ENCODE results near the gene MRTFA.
"Not testable (repeated sequence)": the region's sequence is repeated elsewhere in the genome, so short reads cannot be mapped to it uniquely, and the experiment has no call there.

MRTFA gene

DNA sequence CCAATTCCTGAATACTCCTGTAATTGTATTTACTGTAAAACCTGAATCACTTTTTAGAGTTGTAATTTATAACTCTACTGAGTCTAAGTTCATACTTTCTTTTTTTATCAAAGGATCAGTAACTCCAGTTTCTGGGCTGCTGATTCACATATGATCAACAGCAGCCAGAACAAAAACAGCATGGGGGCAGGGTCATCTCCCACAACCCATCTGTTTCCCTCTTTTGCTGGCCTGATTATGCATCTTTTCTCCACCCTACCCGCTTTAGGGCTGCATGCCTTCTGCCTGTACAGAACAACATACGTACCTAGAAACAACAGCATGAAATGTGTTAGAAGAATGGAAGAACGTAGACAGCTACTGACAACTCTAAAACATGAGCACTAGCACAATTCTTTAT, 76.0 kb downstream of the MRTFA start:
- in situ Hi-C loops (cut with MboI; ENCODE audit: low sequenced_read_pairs), result no loop called here

GRCh38 chr22:40557972-40558371, 78.5 kb downstream of the MRTFA start:
- in situ Hi-C loops (cut with MboI; ENCODE audit: low sequenced_read_pairs), result no loop called here

DNA sequence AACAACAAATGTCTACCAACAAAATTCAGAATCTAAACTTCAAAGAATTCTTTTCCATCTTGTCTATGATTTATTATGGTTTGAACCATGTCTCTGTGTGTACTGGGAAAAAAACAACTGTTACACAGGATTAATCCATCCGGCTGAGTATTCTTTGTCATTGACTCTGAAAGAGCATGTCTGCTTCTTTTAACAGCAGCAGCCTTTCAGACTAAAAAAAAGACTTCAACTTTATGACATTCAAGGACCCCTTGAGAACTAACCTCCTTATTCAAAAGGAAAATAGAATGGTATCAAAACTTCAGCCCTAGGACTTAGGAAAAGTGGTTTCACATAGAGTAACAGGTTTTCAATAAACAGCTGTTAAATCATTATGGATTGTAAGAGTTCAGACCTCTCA, 79.9 kb downstream of the MRTFA start:
- in situ Hi-C loops (cut with MboI; ENCODE audit: low sequenced_read_pairs), result no loop called here

DNA sequence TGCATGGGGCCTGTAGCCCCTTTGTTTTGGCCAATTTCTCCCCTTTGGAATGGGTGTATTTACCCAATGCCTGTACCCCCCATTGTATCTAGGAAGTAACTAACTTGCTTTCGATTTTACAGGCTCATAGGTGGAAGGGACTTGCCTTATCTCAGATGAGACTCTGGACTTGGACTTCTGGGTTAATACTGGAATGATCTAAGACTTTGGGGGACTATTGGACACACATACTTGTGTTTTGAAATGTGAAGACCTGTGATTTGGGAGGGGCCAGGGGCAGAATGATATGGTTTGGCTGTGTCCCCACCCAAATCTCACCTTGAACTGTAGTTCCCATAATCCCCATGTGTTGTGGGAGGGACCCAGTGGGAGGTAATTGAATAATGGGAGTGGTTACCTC, 82.5 kb downstream of the MRTFA start:
- in situ Hi-C loops (cut with MboI; ENCODE audit: low sequenced_read_pairs), result not testable (repeated sequence)

DNA sequence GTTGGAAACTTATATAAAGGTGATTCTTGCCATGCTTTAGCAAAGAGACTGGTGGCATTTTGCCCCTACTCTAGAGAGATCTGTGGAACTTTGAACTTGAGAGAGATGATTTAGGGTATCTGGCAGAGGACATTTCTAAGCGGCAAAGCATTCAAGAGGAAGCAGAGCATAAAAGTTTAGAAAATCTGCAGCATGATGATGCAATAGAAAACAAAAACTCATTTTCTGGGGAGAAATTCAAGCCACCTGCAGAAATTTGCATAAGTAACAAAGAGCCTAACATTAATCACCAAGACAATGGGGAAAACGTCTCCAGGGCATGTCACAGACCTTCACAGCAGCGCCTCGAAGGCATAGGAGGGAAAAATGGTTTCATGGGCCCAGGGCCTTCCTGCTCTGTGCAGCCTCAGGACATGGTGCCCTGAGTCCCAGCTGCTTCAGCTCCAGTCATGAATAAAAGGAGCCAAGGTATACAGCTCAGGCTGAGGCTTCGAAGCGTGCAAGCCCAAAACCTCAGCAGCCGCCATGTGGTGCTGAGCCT, 83.4 kb downstream of the MRTFA start:
- in situ Hi-C loops (cut with MboI; ENCODE audit: low sequenced_read_pairs), result no loop called here

GRCh38 chr22:40552070-40552469, 84.4 kb downstream of the MRTFA start:
- in situ Hi-C loops (cut with MboI; ENCODE audit: low sequenced_read_pairs), result no loop called here

DNA sequence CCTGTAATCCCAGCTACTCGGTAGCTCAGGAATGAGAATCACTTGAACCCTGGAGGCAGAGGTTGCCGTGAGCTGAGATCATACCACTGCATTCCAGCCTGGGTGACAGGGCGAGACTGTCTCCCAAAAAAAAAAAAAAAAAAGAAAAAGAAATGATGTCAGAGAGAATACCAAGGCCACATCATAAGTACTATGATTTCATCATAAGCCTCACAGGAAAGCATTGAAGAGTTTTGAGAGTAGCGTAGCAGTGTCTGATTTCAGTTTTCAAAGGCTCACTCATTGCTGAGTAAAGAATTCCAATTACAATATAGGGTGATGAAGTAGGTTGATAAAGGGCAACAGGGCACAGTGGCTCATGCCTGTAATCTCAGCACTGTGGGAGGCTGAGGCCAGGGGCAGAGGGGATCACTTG, 88.8 kb downstream of the MRTFA start:
- in situ Hi-C loops (cut with MboI; ENCODE audit: low sequenced_read_pairs), result no loop called here

DNA sequence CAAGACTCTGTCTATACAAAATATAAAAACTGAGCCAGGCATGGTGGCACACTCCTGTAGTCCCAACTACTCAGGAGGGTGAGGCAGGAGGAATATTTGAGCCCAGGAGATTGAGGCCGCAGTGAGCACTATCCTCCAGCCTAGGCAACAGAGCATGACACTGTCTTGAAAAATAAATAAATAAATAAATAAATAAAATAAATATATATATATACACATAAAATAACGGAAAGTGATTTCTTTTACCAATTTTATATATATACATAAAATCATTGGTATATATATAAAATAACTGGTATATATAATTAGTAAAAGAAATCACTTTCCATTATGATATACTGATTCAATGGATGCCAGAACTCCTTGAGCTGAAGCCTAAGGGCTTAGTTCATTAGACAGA, 91.8 kb downstream of the MRTFA start:
- in situ Hi-C loops (cut with MboI; ENCODE audit: low sequenced_read_pairs), result no loop called here

GRCh38 chr22:40542821-40543540, 93.5 kb downstream of the MRTFA start:
- in situ Hi-C loops (cut with MboI; ENCODE audit: low sequenced_read_pairs), result no loop called here

- in situ Hi-C loops (cut with MboI; ENCODE audit: low sequenced_read_pairs), result no loop called here
Measured at GRCh38 chr22:40541300-40541699, 95.2 kb downstream of the MRTFA start.

- in situ Hi-C loops (cut with MboI; ENCODE audit: low sequenced_read_pairs), result no loop called here
Measured at GRCh38 chr22:40540265-40540664, 96.3 kb downstream of the MRTFA start.

- in situ Hi-C loops (cut with MboI; ENCODE audit: low sequenced_read_pairs), result not testable (repeated sequence)
Measured at GRCh38 chr22:40536149-40536548, 100.4 kb downstream of the MRTFA start.

- in situ Hi-C loops (cut with MboI; ENCODE audit: low sequenced_read_pairs), result no loop called here
Measured at GRCh38 chr22:40535642-40536041, 100.9 kb downstream of the MRTFA start.

GRCh38 chr22:40535189-40535512, 101.4 kb downstream of the MRTFA start:
- in situ Hi-C loops (cut with MboI; ENCODE audit: low sequenced_read_pairs), result no loop called here

- in situ Hi-C loops (cut with MboI; ENCODE audit: low sequenced_read_pairs), result no loop called here
Measured at GRCh38 chr22:40534379-40535188, 101.9 kb downstream of the MRTFA start.

GRCh38 chr22:40533712-40534378, 102.7 kb downstream of the MRTFA start:
- in situ Hi-C loops (cut with MboI; ENCODE audit: low sequenced_read_pairs), result no loop called here

DNA sequence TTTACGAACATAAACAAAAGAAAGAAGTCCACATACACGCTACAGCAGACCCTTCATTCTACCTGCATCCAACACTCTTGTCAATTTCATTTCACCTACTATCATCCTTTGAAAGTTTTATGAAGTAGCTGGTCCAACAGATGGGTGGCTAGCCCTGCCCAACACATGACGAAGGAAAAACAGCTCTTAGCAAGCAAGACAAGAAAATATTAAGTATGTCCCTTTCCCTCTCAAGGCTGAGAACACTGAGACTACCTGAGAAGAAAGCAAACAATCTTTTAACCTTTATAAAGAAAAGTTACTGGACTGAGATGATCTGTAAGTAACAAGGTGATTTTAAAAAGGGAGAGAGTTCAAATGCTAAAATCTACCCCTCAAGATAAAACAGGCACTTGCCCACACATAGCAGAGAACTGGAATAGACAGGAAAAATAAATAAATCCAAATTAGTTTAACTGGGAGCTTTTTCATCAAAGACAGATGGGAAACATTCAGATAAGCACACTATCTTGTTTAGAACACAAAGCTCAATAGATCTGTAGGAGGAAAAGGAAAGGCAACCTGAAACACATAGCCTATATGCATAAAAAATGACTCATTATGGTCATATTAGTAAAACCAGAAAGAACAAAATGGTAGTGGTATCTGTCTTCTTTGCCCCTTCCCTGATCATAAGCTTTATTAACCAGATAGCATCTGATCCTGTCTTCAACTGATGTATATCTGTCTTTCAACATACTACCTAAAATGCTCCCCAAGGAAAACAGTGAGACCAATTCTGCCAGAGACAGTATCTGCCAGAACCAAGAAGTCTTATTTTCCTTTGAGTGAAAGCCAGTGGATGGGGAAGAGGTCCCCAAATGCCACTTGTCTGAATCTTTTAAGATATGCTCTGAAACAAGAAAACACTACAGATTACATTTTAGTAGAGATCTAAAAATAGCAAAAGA, 104.3 kb downstream of the MRTFA start:
- in situ Hi-C loops (cut with MboI; ENCODE audit: low sequenced_read_pairs), result no loop called here

- in situ Hi-C loops (cut with MboI; ENCODE audit: low sequenced_read_pairs), result not testable (repeated sequence)
Measured at GRCh38 chr22:40530391-40530790, 106.1 kb downstream of the MRTFA start.

- in situ Hi-C loops (cut with MboI; ENCODE audit: low sequenced_read_pairs), result loop anchor here (10.0 kb wide), 1 partner anchor 115 kb away; no protein-coding TSS in a partner anchor
Measured at GRCh38 chr22:40529821-40530220, 106.7 kb downstream of the MRTFA start.

DNA sequence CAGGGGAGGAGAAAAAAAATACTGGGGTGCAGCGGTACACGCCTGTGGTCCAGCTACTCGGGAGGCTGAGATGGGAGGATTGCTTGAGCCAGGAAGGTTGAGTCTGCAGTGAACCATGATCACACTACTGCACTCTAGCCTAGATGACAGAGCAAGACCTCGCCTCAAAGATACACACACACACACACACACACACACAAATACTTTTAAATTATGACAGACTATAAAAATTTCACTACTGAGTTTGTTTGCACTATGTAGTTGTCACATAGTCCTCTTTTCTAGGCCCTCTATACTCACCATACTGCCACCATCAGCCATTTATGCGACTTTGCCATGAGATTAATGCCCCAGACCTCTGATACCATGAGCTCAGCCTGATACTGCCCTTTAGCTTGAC, 109.6 kb downstream of the MRTFA start:
- in situ Hi-C loops (cut with MboI; ENCODE audit: low sequenced_read_pairs), result loop anchor here (10.0 kb wide), 1 partner anchor 118 kb away; no protein-coding TSS in a partner anchor

Data from HL-60/S4 treated with phorbol 12-myristate 13-acetate at 8.2 ng/mL for 4 days and 3 days (cell line).